ENCODE results near the gene TAGLN3.

GRCh38 chr3:111952086-111952485, 46.6 kb upstream of the TAGLN3 start:
- TF ChIP-seq CTCF (IDR thresholded peaks at IDR 0.05 in 4 of 5, conservative IDR thresholded peaks at IDR 0.05 in 1 of 5) (no peak), POLR2A (IDR thresholded peaks at IDR 0.05) (no peak)

All from gastrocnemius medialis (tissue), 4 donors.